Neural progenitor cell (in vitro differentiated cells): ENCODE measurements around the gene ABHD11. TPM values are rescaled to one million over a fixed set of nuclear protein-coding genes. Genes with fewer than 3 reads are reported as not detected.
A peak's percentile ranks its signal among the peaks of the same experiment; 100 is the strongest.

Experiments used
- DNase-seq: peaks from one replicate; pipeline ENCODE4 v3.0.0-alpha.2; 2016; ENCODE audit warnings: low spot score
- H2AFZ ChIP-seq: fragments of 200-600 bp; sonication (generic); replicated peaks from 2 replicates; pipeline ENCODE4 v1.6.1; 2016; ENCODE audit warnings: antibody characterized with exemption
- H3F3A ChIP-seq: fragments of 200-600 bp; sonication (generic); 2 replicates; pipeline ENCODE4 v1.6.1; 2016; ENCODE audit warnings: antibody characterized with exemption, low read depth
- H3K27ac ChIP-seq: fragments of 200-600 bp; sonication (generic); 2 replicates; pipeline ENCODE4 v1.5.1; 2016; ENCODE audit warnings: mild to moderate bottlenecking
- H3K27me3 ChIP-seq: fragments of 200-600 bp; sonication (generic); 2 replicates; pipeline ENCODE4 v1.6.1; 2016; ENCODE audit warnings: mild to moderate bottlenecking, moderate library complexity
- H3K36me3 ChIP-seq: fragments of 200-600 bp; sonication (generic); 2 replicates; pipeline ENCODE4 v1.5.1; 2016
- H3K4me1 ChIP-seq: fragments of 200-600 bp; sonication (generic); 2 replicates; pipeline ENCODE4 v1.6.1; 2016; ENCODE audit warnings: mixed run types
- H3K4me2 ChIP-seq: fragments of 200-600 bp; sonication (generic); 2 replicates; pipeline ENCODE4 v1.6.1; 2016
- H3K4me3 ChIP-seq: fragments of 200-600 bp; sonication (generic); 2 replicates; pipeline ENCODE4 v1.5.1; 2016
- H3K79me2 ChIP-seq: fragments of 200-600 bp; sonication (generic); 2 replicates; pipeline ENCODE4 v1.6.1; 2016; ENCODE audit warnings: low read depth
- H3K9ac ChIP-seq: fragments of 200-600 bp; sonication (generic); 2 replicates; pipeline ENCODE4 v1.6.1; 2016
- H3K9me3 ChIP-seq: fragments of 200-600 bp; sonication (generic); 2 replicates; pipeline ENCODE4 v1.5.1; 2016; ENCODE audit warnings: low read depth
- H4K20me1 ChIP-seq: fragments of 200-600 bp; sonication (generic); 2 replicates; pipeline ENCODE4 v1.6.1; 2016; ENCODE audit warnings: low read depth
- H3K27ac Mint-ChIP-seq: 3 replicates; pipeline ENCODE4 v1.8.0; 2021; ENCODE audit warnings: mixed read lengths
- H3K27me3 Mint-ChIP-seq: 2 replicates; pipeline ENCODE4 v1.8.0; 2022; ENCODE audit warnings: low read depth, mild to moderate bottlenecking, inconsistent platforms, moderate library complexity, mixed read lengths; ENCODE audit not compliant: insufficient read depth
- H3K36me3 Mint-ChIP-seq: 3 replicates; pipeline ENCODE4 v1.8.0; 2021; ENCODE audit warnings: mixed read lengths
- H3K4me1 Mint-ChIP-seq: 3 replicates; pipeline ENCODE4 v1.8.0; 2021; ENCODE audit warnings: mixed read lengths
- H3K4me3 Mint-ChIP-seq: 3 replicates; pipeline ENCODE4 v1.8.0; 2021; ENCODE audit warnings: mild to moderate bottlenecking, moderate library complexity, mixed read lengths
- H3K9me3 Mint-ChIP-seq: 3 replicates; pipeline ENCODE4 v1.8.0; 2020; ENCODE audit warnings: mixed read lengths
- EZH2 ChIP-seq: fragments of 200-600 bp; sonication (generic); IDR thresholded peaks from 2 replicates; pipeline ENCODE4 v1.6.1; 2017; ENCODE audit warnings: antibody characterized with exemption, mild to moderate bottlenecking, moderate library complexity
- EZH2phosphoT487 ChIP-seq: fragments of 200-600 bp; sonication (generic); IDR thresholded peaks from 2 replicates; pipeline ENCODE4 v1.6.1; 2017; ENCODE audit warnings: antibody characterized with exemption
- total RNA-seq: library from RNA; depleted of rRNA; stranded (reverse); fragments of >200 nt; gene quantifications from 2 replicates; pipeline ENCODE4 v1.2.3, GENCODE V29; 2015; ENCODE audit warnings: low replicate concordance
- TF ChIP-seq, protein P1 (sequence below): fragments of 200-600 bp; sonication (generic); IDR thresholded peaks from 2 replicates; pipeline ENCODE4 v1.5.1; 2017; ENCODE audit warnings: antibody characterized with exemption, mild to moderate bottlenecking

ABHD11 gene
- total RNA-seq, 1 donor from 2014 or later, result 9.3 TPM

DNA sequence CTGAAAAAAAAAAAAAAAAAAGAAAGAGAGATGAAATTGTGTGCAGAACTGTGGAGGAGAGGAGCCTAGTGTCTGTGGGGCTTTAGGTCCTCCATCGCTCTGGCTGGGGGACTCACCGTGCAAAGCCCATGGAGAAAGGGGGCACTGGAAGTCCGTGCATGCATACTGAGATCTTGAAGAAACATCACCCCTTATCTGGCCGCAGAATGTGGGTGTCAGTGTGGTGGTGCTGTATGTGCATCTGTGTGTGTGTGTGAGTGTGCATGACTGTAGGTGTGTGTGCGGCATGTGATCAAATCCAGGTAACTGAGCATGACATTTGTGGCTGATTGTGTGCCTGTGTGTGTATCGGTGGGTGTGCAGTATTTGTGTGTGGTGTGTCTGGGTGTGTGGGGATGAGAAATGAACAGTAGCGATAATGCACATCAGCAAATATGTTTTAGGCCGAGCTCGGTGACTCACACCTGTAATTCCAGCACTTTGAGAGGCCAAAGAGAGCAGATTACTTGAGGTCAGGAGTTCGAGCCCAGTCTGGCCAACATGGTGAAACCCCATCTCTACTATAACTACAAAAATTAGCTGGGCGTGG is 40.3 kb upstream of the ABHD11 start:
- H3K27me3 Mint-ChIP-seq, result peaks cover 3% of the 10 kb centered on the region
- no peak overlapping the region for H3K4me2 ChIP-seq
- peaks cover 2% of the 10 kb centered on the region for H3K36me3 Mint-ChIP-seq
- no peak overlapping the region for H2AFZ ChIP-seq
- no peaks in the 10 kb centered on the region for H4K20me1 ChIP-seq
- H3K27ac ChIP-seq, result no peak overlapping the region
- H3K27me3 ChIP-seq, result no peaks in the 10 kb centered on the region
- H3K4me3 Mint-ChIP-seq, result peak overlapping the region; percentile 3
- TF ChIP-seq, protein P1, sequence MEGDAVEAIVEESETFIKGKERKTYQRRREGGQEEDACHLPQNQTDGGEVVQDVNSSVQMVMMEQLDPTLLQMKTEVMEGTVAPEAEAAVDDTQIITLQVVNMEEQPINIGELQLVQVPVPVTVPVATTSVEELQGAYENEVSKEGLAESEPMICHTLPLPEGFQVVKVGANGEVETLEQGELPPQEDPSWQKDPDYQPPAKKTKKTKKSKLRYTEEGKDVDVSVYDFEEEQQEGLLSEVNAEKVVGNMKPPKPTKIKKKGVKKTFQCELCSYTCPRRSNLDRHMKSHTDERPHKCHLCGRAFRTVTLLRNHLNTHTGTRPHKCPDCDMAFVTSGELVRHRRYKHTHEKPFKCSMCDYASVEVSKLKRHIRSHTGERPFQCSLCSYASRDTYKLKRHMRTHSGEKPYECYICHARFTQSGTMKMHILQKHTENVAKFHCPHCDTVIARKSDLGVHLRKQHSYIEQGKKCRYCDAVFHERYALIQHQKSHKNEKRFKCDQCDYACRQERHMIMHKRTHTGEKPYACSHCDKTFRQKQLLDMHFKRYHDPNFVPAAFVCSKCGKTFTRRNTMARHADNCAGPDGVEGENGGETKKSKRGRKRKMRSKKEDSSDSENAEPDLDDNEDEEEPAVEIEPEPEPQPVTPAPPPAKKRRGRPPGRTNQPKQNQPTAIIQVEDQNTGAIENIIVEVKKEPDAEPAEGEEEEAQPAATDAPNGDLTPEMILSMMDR, result no peak
- TF ChIP-seq EZH2, result no peak
- no peak for TF ChIP-seq EZH2phosphoT487
- no peaks in the 10 kb centered on the region for H3K9me3 ChIP-seq
- H3F3A ChIP-seq, result no peaks in the 10 kb centered on the region
- H3K4me1 ChIP-seq, result no peaks in the 10 kb centered on the region
- H3K9ac ChIP-seq, result no peak overlapping the region
- no peaks in the 10 kb centered on the region for H3K4me1 Mint-ChIP-seq
- no peak overlapping the region for H3K4me3 ChIP-seq
- no peak overlapping the region for H3K27ac Mint-ChIP-seq
- H3K36me3 ChIP-seq, result no peaks in the 10 kb centered on the region
- no peaks in the 10 kb centered on the region for H3K79me2 ChIP-seq
- DNase-seq, result no peak
- H3K9me3 Mint-ChIP-seq, result peaks cover 10% of the 10 kb centered on the region

DNA sequence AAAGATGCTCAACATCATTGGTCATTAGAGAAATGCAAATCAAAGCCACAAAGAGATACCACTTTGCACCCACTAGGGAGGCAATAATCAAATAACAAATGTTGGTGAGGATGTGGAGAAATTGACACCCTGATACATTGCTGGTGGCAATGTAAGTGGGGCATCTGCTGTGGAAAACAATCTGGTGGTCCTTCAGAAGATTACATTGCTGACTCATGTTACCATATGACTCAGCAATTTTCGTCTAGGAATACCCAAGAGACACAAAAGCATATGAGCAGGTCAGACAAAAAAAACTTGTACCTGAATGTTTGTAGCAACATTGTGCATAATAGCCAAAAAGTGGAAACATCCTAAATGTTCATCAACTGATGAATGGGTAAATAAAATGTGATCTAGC is 36.3 kb upstream of the ABHD11 start:
- no peak overlapping the region for H2AFZ ChIP-seq
- H3K4me2 ChIP-seq, result no peak overlapping the region
- peaks cover 11% of the 10 kb centered on the region for H3K27me3 Mint-ChIP-seq
- H3K36me3 Mint-ChIP-seq, result no peaks in the 10 kb centered on the region
- H3K79me2 ChIP-seq, result no peaks in the 10 kb centered on the region
- H3K27ac Mint-ChIP-seq, result no peak overlapping the region
- H3K27me3 ChIP-seq, result peaks cover 15% of the 10 kb centered on the region
- H4K20me1 ChIP-seq, result no peaks in the 10 kb centered on the region
- DNase-seq, result no peak
- H3K9me3 ChIP-seq, result no peaks in the 10 kb centered on the region
- H3K4me3 ChIP-seq, result no peak overlapping the region
- no peaks in the 10 kb centered on the region for H3K9me3 Mint-ChIP-seq
- no peak overlapping the region for H3K9ac ChIP-seq
- peaks cover 2% of the 10 kb centered on the region for H3K4me1 ChIP-seq
- peaks cover 8% of the 10 kb centered on the region for H3K4me1 Mint-ChIP-seq
- no peak overlapping the region for H3K4me3 Mint-ChIP-seq
- no peak overlapping the region for H3K27ac ChIP-seq
- no peak for TF ChIP-seq EZH2phosphoT487
- TF ChIP-seq, protein P1, result no peak
- TF ChIP-seq EZH2, result no peak
- H3K36me3 ChIP-seq, result no peaks in the 10 kb centered on the region
- H3F3A ChIP-seq, result peaks cover 14% of the 10 kb centered on the region

DNA sequence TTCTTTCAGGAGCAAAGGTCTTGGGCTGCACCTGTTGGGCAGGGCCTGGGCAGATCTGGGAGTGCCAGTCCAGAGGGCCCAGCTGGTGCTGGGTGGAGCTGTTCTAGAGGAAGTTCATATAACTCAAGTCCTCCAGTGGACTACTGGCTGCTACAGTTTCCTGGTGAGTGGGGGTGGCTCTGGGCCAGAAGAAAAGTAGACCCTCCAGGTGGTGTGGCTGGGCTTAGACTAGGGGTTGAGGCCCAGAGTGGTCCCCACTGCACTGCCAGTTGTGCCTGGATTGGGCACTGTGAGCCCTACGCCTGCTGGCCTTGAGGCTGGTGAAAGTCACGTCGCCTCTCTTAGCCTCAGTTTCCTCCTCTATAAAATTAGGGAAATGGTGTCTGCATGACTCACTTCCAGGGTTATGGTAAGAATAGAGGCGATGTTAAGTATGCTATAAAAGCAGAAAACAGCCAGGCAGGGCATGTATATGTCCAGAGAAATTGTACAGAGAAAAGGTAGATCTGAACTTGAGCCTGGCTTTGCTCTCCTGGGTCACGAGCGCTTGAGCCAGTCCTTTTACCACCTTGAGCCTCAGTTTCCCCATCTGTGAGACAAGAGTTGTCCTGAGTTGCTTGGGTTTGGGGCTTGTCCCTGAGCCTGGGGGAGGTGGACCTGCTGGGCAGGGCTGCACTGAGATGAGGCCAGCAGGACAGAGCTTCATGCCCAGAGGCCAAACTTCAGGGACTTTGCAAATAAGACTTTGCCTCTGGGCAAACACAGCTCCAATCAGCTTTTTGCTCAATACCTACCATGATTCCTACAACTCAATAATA is 35.3 kb upstream of the ABHD11 start:
- H3K4me2 ChIP-seq, result no peak overlapping the region
- Mint-ChIP-seq H3K27ac (no peak overlapping the region), H3K36me3 (no peaks in the 10 kb centered on the region), H3K4me3 (no peak overlapping the region), H3K27me3 (peaks cover 9% of the 10 kb centered on the region), H3K4me1 (peaks cover 8% of the 10 kb centered on the region), H3K9me3 (no peaks in the 10 kb centered on the region)
- H3K4me3 ChIP-seq, result no peak overlapping the region
- H2AFZ ChIP-seq, result no peak overlapping the region
- no peak for TF ChIP-seq EZH2
- TF ChIP-seq, protein P1, result no peak
- TF ChIP-seq EZH2phosphoT487, result no peak
- no peaks in the 10 kb centered on the region for H3K36me3 ChIP-seq
- H4K20me1 ChIP-seq, result no peaks in the 10 kb centered on the region
- no peak for DNase-seq
- no peaks in the 10 kb centered on the region for H3K9me3 ChIP-seq
- H3K79me2 ChIP-seq, result no peaks in the 10 kb centered on the region
- H3K9ac ChIP-seq, result no peak overlapping the region
- H3K27ac ChIP-seq, result no peak overlapping the region
- peaks cover 19% of the 10 kb centered on the region for H3F3A ChIP-seq
- peaks cover 5% of the 10 kb centered on the region for H3K4me1 ChIP-seq
- peaks cover 25% of the 10 kb centered on the region for H3K27me3 ChIP-seq
